ENCODE measurements around the gene CNTNAP5. TPM values are rescaled to one million over a fixed set of nuclear protein-coding genes. Genes with fewer than 3 reads are reported as not detected.
A peak's percentile ranks its signal among the peaks of the same experiment; 100 is the strongest.

Gene CNTNAP5
- total and polyA plus RNA-seq, 9 of the 15 experiments (the other 6 are each of a cell fraction or from before 2014, with no cell fraction given): not detected

DNA sequence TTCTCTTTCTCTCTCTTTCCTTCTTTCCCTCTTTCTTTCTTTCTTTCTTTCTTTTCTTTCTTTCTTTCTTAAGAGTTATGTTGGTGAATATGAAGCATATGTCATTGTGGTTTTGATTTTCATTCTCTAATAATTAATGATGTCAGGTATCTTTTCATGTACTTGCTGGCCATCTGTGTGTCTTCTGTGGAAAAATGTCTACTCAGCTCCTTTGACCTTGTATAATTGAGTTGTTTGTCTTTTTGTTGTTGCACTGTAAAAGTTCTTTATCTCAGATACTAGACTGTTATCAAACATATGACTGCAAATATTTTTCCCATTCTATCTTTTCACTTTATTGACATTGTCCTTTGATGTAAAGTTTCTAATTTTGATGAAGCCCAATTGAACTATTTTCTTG lies 645.1 kb downstream of the CNTNAP5 start:
- no peaks in the 10 kb centered on the region for H3K9me3 ChIP-seq (replicated peaks; ENCODE audit: control insufficient read depth, insufficient read depth, low read depth, low read length)
- intact Hi-C loops (cut with micrococcal nuclease): no loop called here
- ChIA-PET CTCF (ENCODE audit: low intra/inter-chr PET ratio) (no interaction called here), POLR2A (no interaction called here)
- no peaks in the 10 kb centered on the region for H3K27me3 ChIP-seq (ENCODE audit: control insufficient read depth in 2 of 2, insufficient read depth in 2 of 2, low read length in 2 of 2)
- in situ Hi-C loops (cut with MboI): no loop called here
- FAIRE-seq (no peak), DNase-seq (ENCODE audit: extremely low read depth in 1 of 4, low spot score in 3 of 4) (no peak), ATAC-seq (no peak)
- no peak overlapping the region for H3K4me3 ChIP-seq
- no peak overlapping the region for H3K27ac ChIP-seq (ENCODE audit: extremely low read depth, low read depth, low read length)
- no peak overlapping the region for H3K4me2 ChIP-seq (ENCODE audit: insufficient read depth, low read length)
- no peak overlapping the region for H2AFZ ChIP-seq (ENCODE audit: low read depth, low read length)
- no peaks in the 10 kb centered on the region for H3K36me3 ChIP-seq (ENCODE audit: control insufficient read depth, insufficient read depth, low read length)
- no peaks in the 10 kb centered on the region for H3K4me1 ChIP-seq (replicated peaks in 1 of 2; ENCODE audit: control insufficient read depth in 2 of 2, insufficient read depth in 2 of 2, low read length in 2 of 2)
- H4K20me1 ChIP-seq (replicated peaks; ENCODE audit: control insufficient read depth, insufficient read depth, low read length): no peaks in the 10 kb centered on the region
- H3K79me2 ChIP-seq (ENCODE audit: control insufficient read depth, insufficient read depth, low read length): no peaks in the 10 kb centered on the region
- no peaks in the 10 kb centered on the region for H3K9me1 ChIP-seq (ENCODE audit: control insufficient read depth, insufficient read depth, low read length)
- no peak overlapping the region for H3K9ac ChIP-seq (ENCODE audit: insufficient read depth in 1 of 2, low read depth in 2 of 2, low read length in 2 of 2)
- BruUV-seq (replicated peaks): no TSS peak
- TF ChIP-seq, protein P1, sequence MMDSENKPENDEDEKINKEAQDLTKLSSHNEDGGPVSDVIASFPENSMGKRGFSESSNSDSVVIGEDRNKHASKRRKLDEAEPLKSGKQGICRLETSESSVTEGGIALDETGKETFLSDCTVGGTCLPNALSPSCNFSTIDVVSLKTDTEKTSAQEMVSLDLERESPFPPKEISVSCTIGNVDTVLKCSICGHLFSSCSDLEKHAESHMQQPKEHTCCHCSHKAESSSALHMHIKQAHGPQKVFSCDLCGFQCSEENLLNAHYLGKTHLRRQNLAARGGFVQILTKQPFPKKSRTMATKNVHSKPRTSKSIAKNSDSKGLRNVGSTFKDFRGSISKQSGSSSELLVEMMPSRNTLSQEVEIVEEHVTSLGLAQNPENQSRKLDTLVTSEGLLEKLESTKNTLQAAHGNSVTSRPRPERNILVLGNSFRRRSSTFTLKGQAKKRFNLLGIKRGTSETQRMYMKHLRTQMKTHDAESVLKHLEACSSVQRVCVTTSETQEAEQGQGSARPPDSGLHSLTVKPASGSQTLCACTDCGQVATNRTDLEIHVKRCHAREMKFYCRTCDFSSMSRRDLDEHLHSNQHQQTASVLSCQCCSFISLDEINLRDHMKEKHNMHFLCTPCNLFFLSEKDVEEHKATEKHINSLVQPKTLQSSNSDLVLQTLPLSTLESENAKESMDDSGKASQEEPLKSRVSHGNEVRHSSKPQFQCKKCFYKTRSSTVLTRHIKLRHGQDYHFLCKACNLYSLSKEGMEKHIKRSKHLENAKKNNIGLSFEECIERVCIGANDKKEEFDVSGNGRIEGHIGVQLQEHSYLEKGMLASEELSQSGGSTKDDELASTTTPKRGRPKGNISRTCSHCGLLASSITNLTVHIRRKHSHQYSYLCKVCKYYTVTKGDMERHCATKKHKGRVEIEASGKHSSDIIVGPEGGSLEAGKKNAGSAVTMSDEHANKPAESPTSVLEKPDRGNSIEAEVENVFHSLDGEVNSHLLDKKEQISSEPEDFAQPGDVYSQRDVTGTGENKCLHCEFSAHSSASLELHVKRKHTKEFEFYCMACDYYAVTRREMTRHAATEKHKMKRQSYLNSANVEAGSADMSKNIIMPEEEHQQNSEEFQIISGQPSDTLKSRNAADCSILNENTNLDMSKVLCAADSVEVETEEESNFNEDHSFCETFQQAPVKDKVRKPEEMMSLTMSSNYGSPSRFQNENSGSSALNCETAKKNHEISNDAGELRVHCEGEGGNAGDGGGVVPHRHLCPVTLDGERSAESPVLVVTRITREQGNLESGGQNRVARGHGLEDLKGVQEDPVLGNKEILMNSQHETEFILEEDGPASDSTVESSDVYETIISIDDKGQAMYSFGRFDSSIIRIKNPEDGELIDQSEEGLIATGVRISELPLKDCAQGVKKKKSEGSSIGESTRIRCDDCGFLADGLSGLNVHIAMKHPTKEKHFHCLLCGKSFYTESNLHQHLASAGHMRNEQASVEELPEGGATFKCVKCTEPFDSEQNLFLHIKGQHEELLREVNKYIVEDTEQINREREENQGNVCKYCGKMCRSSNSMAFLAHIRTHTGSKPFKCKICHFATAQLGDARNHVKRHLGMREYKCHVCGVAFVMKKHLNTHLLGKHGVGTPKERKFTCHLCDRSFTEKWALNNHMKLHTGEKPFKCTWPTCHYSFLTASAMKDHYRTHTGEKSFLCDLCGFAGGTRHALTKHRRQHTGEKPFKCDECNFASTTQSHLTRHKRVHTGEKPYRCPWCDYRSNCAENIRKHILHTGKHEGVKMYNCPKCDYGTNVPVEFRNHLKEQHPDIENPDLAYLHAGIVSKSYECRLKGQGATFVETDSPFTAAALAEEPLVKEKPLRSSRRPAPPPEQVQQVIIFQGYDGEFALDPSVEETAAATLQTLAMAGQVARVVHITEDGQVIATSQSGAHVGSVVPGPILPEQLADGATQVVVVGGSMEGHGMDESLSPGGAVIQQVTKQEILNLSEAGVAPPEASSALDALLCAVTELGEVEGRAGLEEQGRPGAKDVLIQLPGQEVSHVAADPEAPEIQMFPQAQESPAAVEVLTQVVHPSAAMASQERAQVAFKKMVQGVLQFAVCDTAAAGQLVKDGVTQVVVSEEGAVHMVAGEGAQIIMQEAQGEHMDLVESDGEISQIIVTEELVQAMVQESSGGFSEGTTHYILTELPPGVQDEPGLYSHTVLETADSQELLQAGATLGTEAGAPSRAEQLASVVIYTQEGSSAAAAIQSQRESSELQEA (IDR thresholded peaks at IDR 0.05; ENCODE audit: low read depth): no peak
- TF ChIP-seq ZKSCAN1 (IDR thresholded peaks at IDR 0.05; ENCODE audit: low read depth, low read length) (no peak), TEAD1 (CRISPR knock-in tag; IDR thresholded peaks at IDR 0.05) (no peak), MAFG (tag; conservative IDR thresholded peaks at IDR 0.05) (0 out of 2 replicates have a peak, but pooled peaks have one; percentile 41), JUN (IDR thresholded peaks at IDR 0.05; ENCODE audit: borderline replicate concordance, low read depth, low read length) (no peak), JUN (CRISPR knock-in tag; IDR thresholded peaks at IDR 0.05; ENCODE audit: borderline replicate concordance) (no peak), NFYB (IDR thresholded peaks at IDR 0.05; ENCODE audit: extremely low read depth, insufficient read length) (no peak), ZNF316 (IDR thresholded peaks at IDR 0.05) (peak; percentile 50), SMAD4 (CRISPR knock-in tag; conservative IDR thresholded peaks at IDR 0.05) (no peak), RBM34 (IDR thresholded peaks at IDR 0.05; ENCODE audit: borderline replicate concordance, insufficient read depth, low read length) (no peak), NR1H2 (CRISPR knock-in tag; IDR thresholded peaks at IDR 0.05) (no peak), PREB (CRISPR knock-in tag; IDR thresholded peaks at IDR 0.05) (no peak)

Data from K562 (cell line).